Mucosa of gallbladder (tissue), 1 donor: ENCODE measurements around the gene SYT9. TPM values are rescaled to one million over a fixed set of nuclear protein-coding genes. Genes with fewer than 3 reads are reported as not detected.
"Not testable (repeated sequence)": the region's sequence is repeated elsewhere in the genome, so short reads cannot be mapped to it uniquely, and the experiment has no call there.

Source experiments
- DNase-seq: peaks from one replicate; pipeline ENCODE4 v3.0.0-alpha.2; 2020; ENCODE audit warnings: low spot score
- total RNA-seq: library from RNA; stranded (reverse); gene quantifications from one replicate; pipeline ENCODE4 v1.2.1, GENCODE V29; 2021
- donor health status: DM: no; HTN: no; CAD: no.

Gene SYT9
- total RNA-seq, 1 donor from 2014 or later: 2.1 TPM

GRCh38 chr11:7501894-7502293 is 250.2 kb downstream of the SYT9 start:
- no peak for DNase-seq

- no peak for DNase-seq
These were observed 254.5 kb downstream of the SYT9 start for GRCh38 chr11:7506243-7506642.

GRCh38 chr11:7508087-7508486 is 256.4 kb downstream of the SYT9 start:
- DNase-seq: no peak

- no peak for DNase-seq
These were observed 258.3 kb downstream of the SYT9 start for GRCh38 chr11:7509966-7510365.

GRCh38 chr11:7511401-7511800 is 259.7 kb downstream of the SYT9 start:
- peak; percentile 78 for DNase-seq

GRCh38 chr11:7512525-7513233 is 261.0 kb downstream of the SYT9 start:
- peak; percentile 66 for DNase-seq

GRCh38 chr11:7513234-7514098 is 261.8 kb downstream of the SYT9 start, which contains the start of gene PPFIBP2:
Gene PPFIBP2, plus strand, starts transcription at chr11:7513999. Its CDS starts 35,477 bp downstream, at chr11:7549476.
- peak; percentile 84 for DNase-seq

- no peak for DNase-seq
These were observed 262.4 kb downstream of the SYT9 start for GRCh38 chr11:7514099-7514591.

GRCh38 chr11:7515447-7515886 is 263.8 kb downstream of the SYT9 start:
- no peak for DNase-seq

GRCh38 chr11:7516475-7516874 is 264.8 kb downstream of the SYT9 start:
- DNase-seq: no peak

GRCh38 chr11:7517743-7518142 is 266.0 kb downstream of the SYT9 start:
- not testable (repeated sequence) for DNase-seq

Other genes with a start within 250 kb of the SYT9 start
- gene ZNF214, start 231.6 kb upstream of the SYT9 start, total RNA-seq: 4.1 TPM
- 0.06 TPM for gene NLRP14, start 231.4 kb upstream of the SYT9 start, total RNA-seq
- not detected for gene RBMXL2, start 162.9 kb upstream of the SYT9 start, total RNA-seq
- gene OLFML1, start 233.6 kb downstream of the SYT9 start, total RNA-seq: 12.9 TPM